Glutamatergic neuron (in vitro differentiated cells): ENCODE data around the gene PATE2. TPM values are rescaled to one million over a fixed set of nuclear protein-coding genes. Genes with fewer than 3 reads are reported as not detected.

Source experiments
- DNase-seq: peaks from one replicate; pipeline ENCODE4 v3.0.0; 2022
- H3K27ac Mint-ChIP-seq: one replicate; pipeline ENCODE4 v1.8.0; 2020; ENCODE audit warnings: mild to moderate bottlenecking, mixed read lengths, inconsistent platforms; ENCODE audit not compliant: unreplicated experiment
- H3K27me3 Mint-ChIP-seq: one replicate; pipeline ENCODE4 v1.8.0; 2020; ENCODE audit warnings: mild to moderate bottlenecking, moderate library complexity, mixed read lengths, inconsistent platforms; ENCODE audit not compliant: unreplicated experiment
- H3K36me3 Mint-ChIP-seq: one replicate; pipeline ENCODE4 v1.8.0; 2020; ENCODE audit warnings: mild to moderate bottlenecking, mixed read lengths, inconsistent platforms; ENCODE audit not compliant: unreplicated experiment
- H3K4me1 Mint-ChIP-seq: one replicate; pipeline ENCODE4 v1.8.0; 2020; ENCODE audit warnings: mild to moderate bottlenecking, low read depth, mixed read lengths, inconsistent platforms; ENCODE audit not compliant: unreplicated experiment
- H3K4me3 Mint-ChIP-seq: one replicate; pipeline ENCODE4 v1.8.0; 2020; ENCODE audit warnings: mild to moderate bottlenecking, mixed read lengths, inconsistent platforms; ENCODE audit not compliant: unreplicated experiment
- H3K9me3 Mint-ChIP-seq: one replicate; pipeline ENCODE4 v1.8.0; 2020; ENCODE audit warnings: mild to moderate bottlenecking, moderate library complexity, mixed read lengths, inconsistent platforms; ENCODE audit not compliant: unreplicated experiment
- total RNA-seq: library from RNA; stranded (reverse); fragmentation: NEBNext Ultra II Directional; extraction: Animal tissue kit (Norgen Biotek cat#: 25700); gene quantifications from one replicate; pipeline ENCODE4 v1.2.1, GENCODE V29; 2021; ENCODE audit not compliant: unreplicated experiment
- TF ChIP-seq, protein P1 (sequence below): fragments of 200-600 bp; sonication (generic); IDR thresholded peaks from one replicate; pipeline ENCODE4 v1.5.0; 2021; ENCODE audit not compliant: partially characterized antibody, unreplicated experiment

PATE2 gene
- total RNA-seq, 1 donor from 2014 or later = not detected

DNA sequence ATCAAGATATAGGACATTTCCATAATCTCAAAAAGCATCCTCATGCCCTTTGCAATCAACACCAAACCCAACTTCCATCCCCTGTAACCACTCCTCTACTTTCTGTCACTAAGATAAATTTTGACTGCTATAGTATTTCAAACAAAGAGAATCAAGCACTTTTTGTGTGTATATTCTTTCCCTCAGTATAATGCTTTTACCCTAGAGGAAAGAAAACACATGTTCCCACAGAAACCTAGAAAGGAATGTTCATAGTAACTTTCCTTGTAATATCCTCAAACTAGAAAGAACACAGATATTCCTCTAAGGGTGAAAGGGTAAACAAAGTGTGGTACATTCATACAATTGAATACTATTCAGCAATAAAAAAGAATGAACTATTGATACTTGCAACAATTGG is 38.0 kb downstream of the PATE2 start:
- H3K4me1 Mint-ChIP-seq = no peaks in the 10 kb centered on the region
- DNase-seq = no peak
- no peak overlapping the region for H3K27ac Mint-ChIP-seq
- no peaks in the 10 kb centered on the region for H3K36me3 Mint-ChIP-seq
- H3K9me3 Mint-ChIP-seq = no peaks in the 10 kb centered on the region
- TF ChIP-seq, protein P1, sequence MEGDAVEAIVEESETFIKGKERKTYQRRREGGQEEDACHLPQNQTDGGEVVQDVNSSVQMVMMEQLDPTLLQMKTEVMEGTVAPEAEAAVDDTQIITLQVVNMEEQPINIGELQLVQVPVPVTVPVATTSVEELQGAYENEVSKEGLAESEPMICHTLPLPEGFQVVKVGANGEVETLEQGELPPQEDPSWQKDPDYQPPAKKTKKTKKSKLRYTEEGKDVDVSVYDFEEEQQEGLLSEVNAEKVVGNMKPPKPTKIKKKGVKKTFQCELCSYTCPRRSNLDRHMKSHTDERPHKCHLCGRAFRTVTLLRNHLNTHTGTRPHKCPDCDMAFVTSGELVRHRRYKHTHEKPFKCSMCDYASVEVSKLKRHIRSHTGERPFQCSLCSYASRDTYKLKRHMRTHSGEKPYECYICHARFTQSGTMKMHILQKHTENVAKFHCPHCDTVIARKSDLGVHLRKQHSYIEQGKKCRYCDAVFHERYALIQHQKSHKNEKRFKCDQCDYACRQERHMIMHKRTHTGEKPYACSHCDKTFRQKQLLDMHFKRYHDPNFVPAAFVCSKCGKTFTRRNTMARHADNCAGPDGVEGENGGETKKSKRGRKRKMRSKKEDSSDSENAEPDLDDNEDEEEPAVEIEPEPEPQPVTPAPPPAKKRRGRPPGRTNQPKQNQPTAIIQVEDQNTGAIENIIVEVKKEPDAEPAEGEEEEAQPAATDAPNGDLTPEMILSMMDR = no peak
- H3K27me3 Mint-ChIP-seq = no peaks in the 10 kb centered on the region
- H3K4me3 Mint-ChIP-seq = no peak overlapping the region

DNA sequence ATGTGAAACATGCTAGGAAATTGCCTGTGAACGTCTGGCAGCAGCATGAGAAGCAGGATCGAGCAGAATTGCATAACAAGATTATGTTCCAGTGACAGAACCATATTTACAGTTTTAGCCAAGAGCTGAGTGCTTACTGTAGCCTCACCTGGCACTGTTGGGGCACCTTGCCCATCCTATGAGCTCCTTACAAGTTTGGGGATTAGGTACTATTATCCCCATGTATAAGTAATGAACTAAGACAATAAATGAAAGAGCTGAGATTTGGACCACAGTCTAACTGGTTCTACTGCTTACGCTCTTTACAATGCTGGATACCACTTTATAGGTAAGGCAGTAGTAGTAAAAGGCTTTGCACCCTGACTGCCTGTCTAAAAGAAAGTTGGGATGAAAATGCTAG is 49.7 kb downstream of the PATE2 start:
- DNase-seq = no peak
- H3K36me3 Mint-ChIP-seq = no peaks in the 10 kb centered on the region
- no peak overlapping the region for H3K4me3 Mint-ChIP-seq
- no peaks in the 10 kb centered on the region for H3K9me3 Mint-ChIP-seq
- TF ChIP-seq, protein P1 = no peak
- no peaks in the 10 kb centered on the region for H3K4me1 Mint-ChIP-seq
- no peaks in the 10 kb centered on the region for H3K27me3 Mint-ChIP-seq
- no peak overlapping the region for H3K27ac Mint-ChIP-seq

Other genes with a start within 250 kb of the PATE2 start
- gene EI24, start 209.4 kb downstream of the PATE2 start, total RNA-seq = 63.3 TPM
- gene STT3A, start 186.0 kb downstream of the PATE2 start, total RNA-seq = 68.0 TPM
- gene CHEK1, start 153.7 kb downstream of the PATE2 start, total RNA-seq = 23.1 TPM
- gene ACRV1, start 98.0 kb downstream of the PATE2 start, total RNA-seq = not detected
- gene PATE1, start 32.5 kb downstream of the PATE2 start, total RNA-seq = not detected
- gene PATE3, start 9.3 kb upstream of the PATE2 start, total RNA-seq = not detected
- gene PATE4, start 54.5 kb upstream of the PATE2 start, total RNA-seq = not detected
- gene HYLS1, start 108.8 kb upstream of the PATE2 start, total RNA-seq = 4.7 TPM
- gene PUS3, start 124.4 kb upstream of the PATE2 start, total RNA-seq = 12.6 TPM
- gene DDX25, start 125.7 kb upstream of the PATE2 start, total RNA-seq = 11.3 TPM
- gene VSIG10L2, start 167.2 kb upstream of the PATE2 start, total RNA-seq = not detected